ENCODE results near the gene HHAT. TPM values are rescaled to one million over a fixed set of nuclear protein-coding genes. Genes with fewer than 3 reads are reported as not detected.

The HHAT gene
- polyA plus RNA-seq, 10 donors, result 3.5 to 6.0 (median 4.5) TPM

GRCh38 chr1:210683403-210684047 lies 354.8 kb downstream of the HHAT start:
- DNase-seq, result no peak

DNA sequence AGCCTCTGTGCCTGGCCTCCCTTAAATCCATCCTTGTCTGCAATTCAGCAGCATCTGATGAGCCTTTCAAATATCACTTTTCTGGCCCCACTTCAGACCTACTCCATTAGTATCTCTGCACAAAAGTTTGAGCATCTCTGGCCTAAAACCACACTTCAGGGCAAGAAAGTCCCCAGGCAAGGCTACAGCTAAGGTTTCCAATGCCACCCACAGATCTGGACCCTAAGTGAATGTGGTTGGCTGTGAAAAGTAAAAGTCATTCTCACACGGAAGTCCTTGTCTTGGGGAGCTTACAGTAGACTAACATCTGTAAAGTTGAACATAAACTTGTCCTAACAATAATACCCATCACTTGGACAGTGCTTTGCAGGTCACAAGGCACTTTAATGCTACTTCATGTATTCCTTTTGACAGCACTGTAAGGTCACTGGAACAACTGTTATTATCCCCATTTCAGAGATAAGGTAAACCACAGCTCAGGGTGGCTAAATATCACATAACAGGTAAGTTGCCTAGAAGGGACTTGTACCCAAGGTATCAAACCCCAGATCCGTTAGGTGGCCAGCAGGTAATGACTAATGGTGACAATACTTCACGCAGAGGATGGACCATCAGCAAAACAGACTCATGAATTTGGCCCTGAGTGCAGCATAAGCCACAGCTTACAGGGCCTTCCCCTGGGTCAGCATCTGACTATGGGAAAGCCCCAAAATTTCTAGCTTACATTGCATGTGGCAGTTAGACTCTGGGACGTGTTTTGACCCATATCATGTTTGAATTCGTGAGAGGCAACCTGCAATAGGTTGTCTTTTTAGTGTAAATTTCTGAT lies 356.0 kb downstream of the HHAT start:
- DNase-seq, result no peak

DNA sequence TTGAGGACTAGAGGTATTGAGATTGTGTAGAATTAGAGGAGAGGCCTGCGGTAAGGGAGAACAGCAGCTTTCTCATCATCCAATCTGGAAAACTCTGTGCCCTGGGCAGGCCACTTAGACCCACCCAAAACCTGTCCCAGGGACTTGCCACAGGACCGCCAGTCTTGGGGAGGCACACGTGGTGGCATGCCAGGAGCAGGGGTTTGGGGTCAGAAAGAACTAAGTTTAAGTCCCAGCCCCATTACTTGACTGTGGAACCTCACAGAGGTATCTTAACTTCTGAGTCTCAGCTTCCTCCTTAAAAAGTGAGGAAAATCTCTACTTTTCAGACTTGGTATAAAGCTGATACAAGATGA lies 356.6 kb downstream of the HHAT start:
- DNase-seq, result no peak

- DNase-seq, result no peak
Measured at GRCh38 chr1:210686841-210687240, 358.1 kb downstream of the HHAT start.

DNA sequence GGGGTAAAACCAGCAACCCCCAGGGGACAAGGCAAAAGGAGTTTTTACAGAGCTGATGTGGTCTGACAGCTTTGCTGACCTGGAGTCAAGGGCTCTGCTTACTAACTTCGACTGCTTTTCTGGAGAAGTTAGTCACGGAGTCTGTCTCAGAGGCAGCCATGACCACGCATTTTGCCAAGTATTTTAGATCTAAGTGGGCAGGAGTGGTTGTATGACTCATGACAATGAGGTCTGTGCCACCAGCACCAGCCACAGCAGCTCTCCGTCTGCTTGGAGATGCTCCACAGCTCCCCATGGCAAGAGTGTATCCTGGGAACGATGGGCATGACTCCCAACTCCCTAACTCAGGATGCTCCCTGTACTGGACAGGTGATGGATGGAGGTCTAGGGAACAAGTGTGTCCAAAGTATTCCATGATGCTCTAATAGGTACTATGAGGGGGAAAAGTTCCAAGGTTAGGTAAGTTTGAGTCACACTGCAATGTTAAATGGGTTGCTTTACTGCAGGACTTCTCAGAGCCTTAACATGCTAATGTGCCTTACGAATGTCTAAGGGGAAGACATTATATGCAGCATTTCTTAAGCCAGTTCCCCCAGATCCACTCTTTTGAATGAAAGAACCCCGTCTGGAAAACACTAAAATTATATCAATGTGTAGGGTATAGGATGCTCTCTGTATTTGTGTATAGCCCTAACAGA lies 359.0 kb downstream of the HHAT start:
- no peak for DNase-seq

DNA sequence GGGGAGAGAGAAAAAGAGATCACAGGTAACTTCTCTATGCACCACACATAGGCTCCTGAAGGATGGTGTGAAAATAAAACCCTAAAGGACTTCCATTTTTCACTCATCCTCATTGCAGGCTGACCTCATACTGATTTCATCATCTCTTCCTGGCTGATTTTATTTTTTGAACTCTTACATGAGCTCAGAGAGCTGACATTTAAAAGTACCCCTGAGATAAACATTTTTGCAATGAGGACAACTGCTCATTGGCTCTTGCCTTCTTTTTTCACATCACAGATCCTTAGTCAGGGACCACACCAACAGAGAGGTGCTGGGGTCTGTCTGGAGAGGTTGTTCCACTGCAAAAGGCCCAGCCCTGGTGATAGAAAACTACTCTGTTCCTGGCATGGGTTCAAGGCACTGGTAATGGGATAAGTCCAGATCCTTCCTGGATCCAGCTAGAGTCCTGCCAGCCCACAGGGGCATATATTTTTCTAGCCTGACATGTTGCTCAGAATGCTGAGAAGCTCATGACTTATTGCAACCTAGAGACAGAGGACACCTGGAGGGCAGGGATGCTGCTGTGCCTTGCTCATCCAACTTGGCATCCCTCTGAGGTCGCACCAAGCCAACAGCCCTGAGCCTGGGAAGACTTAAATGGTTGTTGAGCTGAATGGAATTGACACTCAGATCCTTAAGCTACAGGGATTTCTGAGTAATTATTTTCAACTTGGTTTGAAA lies 360.0 kb downstream of the HHAT start:
- no peak for DNase-seq

DNA sequence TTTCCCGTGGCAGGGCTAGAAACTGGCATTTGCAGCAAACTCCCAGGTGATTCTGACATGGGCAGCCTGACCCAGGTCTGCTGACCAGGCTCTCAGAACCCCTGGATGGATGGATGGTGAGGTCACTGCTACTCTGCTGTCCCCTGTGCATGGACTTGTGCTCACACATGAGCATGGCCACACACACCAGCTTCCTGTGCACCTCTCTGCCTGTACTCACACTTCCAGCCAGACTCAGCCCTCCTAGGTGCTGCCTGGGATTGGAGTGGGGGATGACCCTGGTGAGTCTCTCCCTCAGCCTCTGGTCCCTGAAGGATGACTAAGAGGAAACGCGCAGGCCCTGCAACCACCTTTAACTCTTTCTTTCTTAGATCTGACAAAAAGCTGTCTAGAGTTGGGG lies 361.1 kb downstream of the HHAT start:
- DNase-seq, result no peak

DNA sequence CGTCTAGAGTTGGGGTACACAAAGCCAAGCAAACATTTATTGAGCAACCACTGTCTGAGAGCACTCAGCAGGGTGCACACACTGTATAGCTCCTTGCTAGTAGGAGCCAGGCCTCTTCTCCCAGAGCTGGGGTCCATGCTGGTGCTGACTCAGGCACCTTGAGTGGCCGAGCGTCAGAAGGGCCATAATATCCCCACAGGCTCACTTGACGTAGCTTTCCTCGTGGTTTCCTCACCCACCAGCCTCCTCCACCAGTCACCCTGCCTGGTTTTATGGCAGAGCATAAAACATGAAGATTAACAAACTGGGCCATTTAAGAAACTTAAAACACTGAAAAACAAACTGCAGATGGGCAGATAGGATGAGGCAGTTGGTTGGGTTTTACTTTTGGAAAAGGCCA lies 361.5 kb downstream of the HHAT start:
- DNase-seq, result no peak

DNA sequence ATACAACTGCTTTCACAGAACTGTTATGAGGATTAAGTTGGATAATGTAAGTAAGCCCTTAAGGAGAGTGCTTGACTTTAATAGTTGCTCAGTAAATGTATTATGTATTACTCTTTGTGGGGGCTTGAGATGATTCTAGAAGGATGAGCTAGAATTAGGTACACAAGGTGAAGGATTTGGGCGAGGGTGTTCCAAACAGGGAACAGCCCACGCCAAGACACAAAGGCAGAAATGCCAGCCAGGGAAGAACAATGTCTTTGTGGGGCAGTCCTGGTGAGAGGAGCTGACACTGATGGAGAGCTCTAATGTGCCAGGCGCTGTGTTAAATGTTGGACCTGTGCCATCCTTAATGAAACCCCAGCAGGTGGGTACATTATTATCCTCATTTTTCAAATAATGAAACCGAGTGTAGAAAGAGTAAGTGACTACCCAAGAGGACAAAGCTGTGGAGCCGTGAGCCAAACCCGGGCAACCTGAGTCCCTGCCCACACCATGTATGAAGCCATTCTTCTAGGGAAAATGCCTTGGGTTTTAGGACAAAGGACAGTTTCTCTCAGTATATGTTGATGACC lies 362.4 kb downstream of the HHAT start:
- DNase-seq, result no peak

- peak in 1 of 3 donors; percentile 29 for DNase-seq
Measured at GRCh38 chr1:210692796-210693195, 364.1 kb downstream of the HHAT start.

DNA sequence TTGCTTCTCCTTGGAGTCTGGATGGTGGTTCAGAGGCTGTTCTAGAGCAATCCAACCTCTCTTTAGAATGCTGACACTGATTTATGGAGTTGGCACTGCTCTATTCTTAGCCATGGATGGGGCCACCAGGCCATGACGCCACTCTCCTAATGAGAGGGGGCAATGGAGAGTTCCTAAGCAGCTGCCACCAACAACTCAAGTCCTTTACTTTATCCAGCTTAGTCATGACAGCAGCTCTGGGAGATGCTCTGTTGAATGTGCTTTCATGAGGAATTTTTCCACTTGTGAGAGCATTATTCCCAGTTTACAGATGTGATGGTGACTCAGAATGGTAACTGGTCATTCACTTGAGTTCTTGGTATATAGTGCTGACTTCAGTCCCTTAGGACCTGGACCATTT lies 366.3 kb downstream of the HHAT start:
- DNase-seq, result peak; percentile 21 to 63 (median 32)

DNA sequence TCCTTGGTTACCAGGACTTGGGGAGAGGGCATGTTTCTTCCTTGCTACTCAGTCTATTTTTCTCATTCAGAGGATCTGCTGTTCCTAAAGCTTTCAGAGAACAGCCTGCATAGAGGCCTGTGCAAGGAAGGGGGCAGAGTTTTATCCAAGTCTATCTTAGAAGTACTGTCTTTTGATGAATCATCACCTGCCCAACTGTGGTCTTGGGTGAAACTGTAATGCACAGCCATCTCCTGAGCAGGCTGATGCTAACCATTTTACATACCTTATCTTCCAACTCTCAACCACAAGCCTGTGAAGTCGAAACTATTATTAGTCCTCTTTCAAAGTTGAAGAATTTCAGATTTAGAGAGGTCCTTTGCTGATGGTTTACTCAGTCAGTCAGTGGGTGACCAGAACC lies 368.0 kb downstream of the HHAT start:
- DNase-seq, result no peak

- DNase-seq, result peak in 1 of 3 donors; percentile 33
Measured at GRCh38 chr1:210697185-210697584, 368.5 kb downstream of the HHAT start.

- no peak for DNase-seq
Measured at GRCh38 chr1:210698661-210699060, 370.0 kb downstream of the HHAT start.

- no peak for DNase-seq
Measured at GRCh38 chr1:210700083-210700482, 371.4 kb downstream of the HHAT start.

GRCh38 chr1:210700511-210700910 lies 371.8 kb downstream of the HHAT start:
- peak in 2 of 3 donors; percentile 27 to 51 for DNase-seq

GRCh38 chr1:210702506-210702905 lies 373.8 kb downstream of the HHAT start:
- no peak for DNase-seq

DNA sequence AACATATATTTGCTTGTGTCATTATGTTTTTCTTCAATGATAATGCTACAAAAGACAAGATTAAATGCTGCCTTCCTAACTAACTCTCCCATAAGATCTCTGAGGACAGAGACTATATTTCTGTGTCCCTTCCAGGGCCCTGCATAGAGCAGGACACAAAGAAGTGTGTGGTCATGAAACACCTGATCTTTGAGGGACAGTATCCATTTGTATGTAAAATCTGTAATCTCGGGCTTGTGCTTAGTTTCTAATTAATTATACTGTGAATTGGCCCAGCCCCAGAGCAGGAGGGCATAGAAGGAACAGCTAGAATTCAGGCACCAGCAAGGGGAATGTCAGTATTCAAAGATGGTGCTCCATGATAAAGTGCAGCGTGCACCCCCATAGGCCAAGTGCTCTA lies 374.9 kb downstream of the HHAT start:
- no peak for DNase-seq

- no peak for DNase-seq
Measured at GRCh38 chr1:210705086-210705485, 376.4 kb downstream of the HHAT start.

GRCh38 chr1:210706246-210706645 lies 377.5 kb downstream of the HHAT start:
- DNase-seq, result no peak

DNA sequence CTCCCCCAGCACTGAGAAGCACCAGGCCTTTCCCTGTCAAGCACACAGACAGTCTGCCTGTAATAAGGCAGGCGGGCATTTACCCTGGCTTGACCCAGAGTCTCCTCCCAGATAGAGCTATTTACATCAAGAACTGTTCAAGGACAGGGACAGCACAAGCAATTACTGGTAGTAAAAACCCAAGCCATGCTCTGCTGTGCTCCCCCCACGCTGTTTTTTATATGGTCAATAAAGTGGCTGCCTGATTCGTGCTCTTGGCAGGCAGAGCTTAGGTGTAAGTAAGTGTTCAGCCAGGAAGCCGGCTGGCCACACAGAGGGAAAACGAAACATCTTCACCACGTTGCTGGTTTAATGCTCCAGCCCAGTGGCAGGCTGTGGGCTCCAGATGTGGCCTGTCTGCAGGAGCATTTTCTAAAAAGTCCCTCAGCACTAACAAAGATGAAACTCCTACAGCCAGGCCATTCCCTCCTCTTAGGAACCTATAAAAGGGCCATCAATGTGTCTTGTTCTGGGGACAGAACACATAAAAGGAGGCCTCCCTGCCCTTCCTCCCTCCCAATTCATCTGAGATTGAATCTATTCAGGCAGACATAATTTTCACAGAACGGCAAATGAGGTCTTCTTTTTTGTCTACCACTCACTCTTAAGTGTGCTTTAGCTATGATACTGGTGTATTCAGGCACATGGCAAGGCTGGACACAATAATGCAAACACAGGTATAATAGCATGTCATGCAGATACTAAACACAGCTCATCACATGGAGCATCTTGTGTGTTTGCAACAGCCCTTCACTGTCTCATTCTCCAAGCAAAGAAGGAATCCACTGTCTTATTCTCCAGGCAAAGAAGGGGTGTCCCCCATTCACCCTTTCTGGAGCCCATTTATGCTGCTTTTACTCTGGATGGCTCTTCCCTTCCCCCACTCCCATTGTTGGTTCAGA lies 378.9 kb downstream of the HHAT start:
- DNase-seq, result no peak
